Measurements from ENCODE around the gene PROM1.

DNA sequence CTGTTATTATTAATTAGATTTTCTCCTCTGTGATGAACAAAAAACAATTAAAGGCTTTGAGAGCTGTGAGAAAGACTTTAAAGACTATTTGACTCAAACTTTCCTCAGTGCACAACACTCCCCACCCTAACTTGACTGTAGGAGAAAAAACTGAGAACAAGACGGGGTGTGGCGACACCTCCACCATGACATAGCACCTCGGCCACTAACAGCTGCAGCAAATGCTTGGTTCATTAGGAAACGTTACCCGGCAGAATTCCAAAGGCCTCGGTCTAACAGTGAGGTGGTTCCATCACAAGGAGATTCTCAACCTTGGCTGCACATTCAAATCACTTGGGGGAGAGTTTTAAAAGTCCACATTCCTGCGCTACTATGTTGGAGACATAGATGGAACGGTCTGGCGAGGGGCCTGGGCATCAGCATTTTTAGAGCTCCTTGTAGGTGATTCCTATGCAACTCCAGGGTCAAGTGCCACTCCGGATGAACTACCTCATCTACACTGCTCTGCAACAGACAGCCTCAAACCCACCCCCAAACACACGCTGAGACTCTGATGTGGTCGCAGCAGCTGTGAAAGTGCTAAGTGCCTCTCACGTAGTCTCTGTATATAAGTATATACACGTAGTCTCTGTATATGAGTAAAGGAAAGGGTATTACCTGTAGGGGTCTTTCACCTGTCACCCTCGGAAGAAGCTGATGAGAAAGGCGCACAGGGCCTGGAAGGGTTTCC lies 121.9 kb downstream of the PROM1 start:
- TF ChIP-seq, protein P1, sequence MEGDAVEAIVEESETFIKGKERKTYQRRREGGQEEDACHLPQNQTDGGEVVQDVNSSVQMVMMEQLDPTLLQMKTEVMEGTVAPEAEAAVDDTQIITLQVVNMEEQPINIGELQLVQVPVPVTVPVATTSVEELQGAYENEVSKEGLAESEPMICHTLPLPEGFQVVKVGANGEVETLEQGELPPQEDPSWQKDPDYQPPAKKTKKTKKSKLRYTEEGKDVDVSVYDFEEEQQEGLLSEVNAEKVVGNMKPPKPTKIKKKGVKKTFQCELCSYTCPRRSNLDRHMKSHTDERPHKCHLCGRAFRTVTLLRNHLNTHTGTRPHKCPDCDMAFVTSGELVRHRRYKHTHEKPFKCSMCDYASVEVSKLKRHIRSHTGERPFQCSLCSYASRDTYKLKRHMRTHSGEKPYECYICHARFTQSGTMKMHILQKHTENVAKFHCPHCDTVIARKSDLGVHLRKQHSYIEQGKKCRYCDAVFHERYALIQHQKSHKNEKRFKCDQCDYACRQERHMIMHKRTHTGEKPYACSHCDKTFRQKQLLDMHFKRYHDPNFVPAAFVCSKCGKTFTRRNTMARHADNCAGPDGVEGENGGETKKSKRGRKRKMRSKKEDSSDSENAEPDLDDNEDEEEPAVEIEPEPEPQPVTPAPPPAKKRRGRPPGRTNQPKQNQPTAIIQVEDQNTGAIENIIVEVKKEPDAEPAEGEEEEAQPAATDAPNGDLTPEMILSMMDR (IDR thresholded peaks at IDR 0.05): no peak
- TF ChIP-seq POLR2AphosphoS5 (IDR thresholded peaks at IDR 0.05): no peak
